ENCODE measurements around the gene KHSRP.

- TF ChIP-seq TCF12 (IDR thresholded peaks at IDR 0.05; ENCODE audit: low read depth, low read length) (no peak), KDM1A (IDR thresholded peaks at IDR 0.05; ENCODE audit: borderline replicate concordance) (no peak), HCFC1 (IDR thresholded peaks at IDR 0.05; ENCODE audit: low read length) (no peak), CHD2 (IDR thresholded peaks at IDR 0.05; ENCODE audit: borderline replicate concordance, low read depth, low read length) (no peak), TAF1 (IDR thresholded peaks at IDR 0.05; ENCODE audit: borderline replicate concordance, low read depth, low read length) (no peak), POLR2AphosphoS5 (IDR thresholded peaks at IDR 0.05; ENCODE audit: low read length) (no peak)
Measured at GRCh38 chr19:6433165-6433564, 8.6 kb upstream of the KHSRP start.

Data from GM12878 (cell line).